DND-41 (cell line): ENCODE results near the gene PUDP.

Experiments
- CTCF ChIP-seq: IDR thresholded peaks from 2 replicates; pipeline ENCODE4 v1.5.1; 2012; ENCODE audit warnings: borderline replicate concordance, low read length, moderate library complexity, mild to moderate bottlenecking; ENCODE audit not compliant: poor library complexity, severe bottlenecking; ENCODE audit errors: extremely low read depth
- EZH2 ChIP-seq: IDR thresholded peaks from 3 replicates; pipeline ENCODE4 v1.6.1; 2012; ENCODE audit warnings: borderline replicate concordance, low read depth, mild to moderate bottlenecking, moderate library complexity, low read length, inconsistent platforms; ENCODE audit not compliant: severe bottlenecking

DNA sequence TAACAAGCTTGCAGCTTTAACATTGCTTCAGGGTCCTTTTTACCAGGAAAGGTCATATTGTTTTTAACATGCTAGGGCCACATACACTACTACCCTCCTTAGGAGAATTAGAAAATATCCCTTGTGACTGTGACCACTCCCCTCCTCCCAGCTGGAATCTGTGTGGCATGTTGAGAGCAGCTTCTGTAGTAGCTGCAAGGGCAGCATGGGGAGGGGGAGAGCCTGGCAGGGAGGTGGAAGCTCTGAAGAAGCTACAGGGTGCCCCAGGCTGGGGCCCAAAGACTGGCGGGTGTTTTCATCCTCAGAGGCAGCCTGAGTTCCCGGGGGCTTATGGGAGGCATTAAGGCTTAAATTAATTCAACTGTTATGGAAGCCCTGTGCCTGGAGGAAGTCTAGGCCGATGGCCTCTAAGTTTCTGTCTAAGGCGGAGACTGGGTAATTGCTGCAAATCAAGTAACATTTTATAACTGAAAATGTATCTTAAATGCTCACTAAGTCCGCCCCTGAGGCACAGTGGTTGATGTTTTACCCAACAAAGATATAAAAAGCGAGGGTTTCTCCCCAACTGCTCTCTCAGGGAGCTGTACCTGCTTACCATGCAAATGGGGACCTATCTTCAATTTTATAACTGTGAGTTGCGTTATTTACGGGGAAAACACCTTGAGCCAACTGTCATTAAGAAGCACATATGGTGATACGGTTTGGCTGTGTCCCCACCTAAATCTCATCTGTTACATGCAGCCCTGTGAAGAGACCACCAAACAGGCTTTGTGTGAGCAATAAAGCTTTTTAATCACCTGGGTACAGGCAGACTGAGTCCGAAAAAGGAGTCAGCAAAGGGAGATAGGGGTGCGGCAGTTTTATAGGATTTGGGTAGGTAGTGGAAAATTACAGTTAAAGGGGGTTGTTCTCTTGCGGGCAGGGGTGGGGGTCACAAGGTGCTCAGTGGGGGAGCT is 37.8 kb downstream of the PUDP start:
- TF ChIP-seq CTCF (no peak), EZH2 (no peak)
